ENCODE data around the gene PRKCH.

PRKCH gene

DNA sequence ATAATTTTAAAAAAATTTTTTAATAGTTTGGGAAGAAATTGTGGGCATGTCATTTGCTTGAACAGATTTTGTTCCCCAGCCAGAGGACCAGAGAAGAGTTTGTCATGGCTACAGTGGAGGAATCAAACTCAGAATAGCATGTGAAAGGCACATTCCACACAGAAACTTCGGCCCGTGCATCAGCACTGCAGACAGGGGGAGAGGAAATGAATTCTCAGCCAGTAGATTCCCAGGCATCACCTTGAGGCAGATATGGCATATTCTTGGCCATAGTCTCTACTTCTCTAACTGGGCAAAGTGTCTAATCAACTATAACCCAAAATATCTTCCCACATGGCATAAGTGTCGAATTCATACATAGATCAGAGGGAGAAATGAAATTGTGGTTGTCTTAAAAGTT is 153.3 kb downstream of the PRKCH start:
- DNase-seq (ENCODE audit: low read depth in 2 of 2): no peak

DNA sequence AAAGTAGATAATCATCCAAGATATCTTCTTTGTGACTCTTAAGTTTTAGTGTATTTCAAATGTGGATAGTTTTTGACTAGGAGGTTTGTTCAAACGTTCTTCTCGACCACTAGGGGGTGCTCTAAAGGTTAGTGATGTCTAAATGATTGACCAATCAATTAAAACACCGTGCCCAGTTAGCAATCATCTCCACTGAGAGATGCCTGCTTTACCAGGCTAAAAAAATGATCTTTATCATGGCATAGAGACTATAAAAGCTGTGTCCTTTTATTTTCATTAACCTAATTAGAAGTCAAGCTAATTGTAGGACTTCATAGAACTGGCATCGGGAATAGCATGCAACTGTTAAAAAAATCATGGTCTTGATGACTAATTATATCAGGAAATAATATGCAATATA is 153.9 kb downstream of the PRKCH start:
- no peak for DNase-seq (ENCODE audit: low read depth in 2 of 2)

DNA sequence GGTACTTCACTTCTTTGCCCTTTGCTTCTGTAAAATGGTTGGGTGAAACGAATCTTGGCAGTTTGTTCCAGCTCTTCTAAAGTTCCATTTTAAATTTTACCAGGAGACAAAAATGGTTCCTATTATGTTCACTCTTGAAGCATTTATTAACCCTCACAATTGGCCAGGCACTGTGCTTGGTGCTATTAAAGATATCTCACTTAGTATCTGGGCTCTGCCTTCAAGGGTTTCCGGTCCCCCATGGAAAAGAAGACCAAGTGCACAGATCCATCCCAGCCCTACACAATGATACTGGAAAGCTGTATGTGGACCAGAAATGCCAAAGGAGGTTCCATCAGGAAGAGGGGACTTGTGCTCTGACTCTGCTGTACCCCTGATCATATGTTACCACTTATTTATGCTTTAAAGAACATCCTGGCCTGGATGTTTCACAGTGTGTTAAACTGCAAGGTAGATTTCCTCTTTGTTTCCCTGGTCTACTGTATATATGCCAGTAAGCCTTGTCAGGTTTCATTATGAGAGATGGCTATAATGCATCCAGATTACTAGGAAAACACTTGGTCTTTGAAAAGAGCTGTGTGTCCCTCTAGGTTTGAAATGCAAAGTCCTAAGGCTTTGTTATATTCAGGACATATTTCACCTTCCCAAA is 154.8 kb downstream of the PRKCH start:
- no peak for DNase-seq (ENCODE audit: low read depth in 2 of 2)

DNA sequence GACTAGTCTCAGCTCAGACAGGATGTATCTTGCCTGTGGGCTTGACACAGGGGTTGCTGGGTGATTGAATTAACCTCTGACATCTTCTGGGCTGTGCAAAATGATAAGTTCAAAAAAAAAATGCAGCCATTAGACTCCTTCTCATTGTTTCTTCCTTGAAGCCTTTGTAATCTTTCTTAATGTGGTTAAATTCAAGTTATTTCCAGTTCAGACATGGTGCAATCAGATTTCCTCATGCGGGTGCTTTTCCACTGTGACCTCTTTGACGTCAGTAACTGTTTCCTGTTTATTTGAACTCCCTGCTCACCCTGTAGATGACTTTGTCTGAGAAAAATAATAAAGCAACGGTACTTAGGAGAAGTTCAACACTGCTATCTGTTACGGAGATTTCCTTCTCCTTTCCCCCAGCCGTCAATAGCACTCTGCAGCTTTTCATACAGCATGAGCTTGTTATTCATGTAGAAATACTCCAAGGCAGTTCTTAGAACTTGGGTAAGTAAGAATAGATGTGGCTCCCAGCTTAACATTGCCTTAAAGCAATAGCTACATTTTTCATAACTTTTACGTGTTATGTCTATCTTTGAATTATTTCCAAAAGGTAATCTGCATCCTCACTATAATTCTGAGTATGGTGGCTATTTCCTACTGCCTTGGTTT is 155.5 kb downstream of the PRKCH start:
- DNase-seq (ENCODE audit: low read depth in 2 of 2): no peak

DNA sequence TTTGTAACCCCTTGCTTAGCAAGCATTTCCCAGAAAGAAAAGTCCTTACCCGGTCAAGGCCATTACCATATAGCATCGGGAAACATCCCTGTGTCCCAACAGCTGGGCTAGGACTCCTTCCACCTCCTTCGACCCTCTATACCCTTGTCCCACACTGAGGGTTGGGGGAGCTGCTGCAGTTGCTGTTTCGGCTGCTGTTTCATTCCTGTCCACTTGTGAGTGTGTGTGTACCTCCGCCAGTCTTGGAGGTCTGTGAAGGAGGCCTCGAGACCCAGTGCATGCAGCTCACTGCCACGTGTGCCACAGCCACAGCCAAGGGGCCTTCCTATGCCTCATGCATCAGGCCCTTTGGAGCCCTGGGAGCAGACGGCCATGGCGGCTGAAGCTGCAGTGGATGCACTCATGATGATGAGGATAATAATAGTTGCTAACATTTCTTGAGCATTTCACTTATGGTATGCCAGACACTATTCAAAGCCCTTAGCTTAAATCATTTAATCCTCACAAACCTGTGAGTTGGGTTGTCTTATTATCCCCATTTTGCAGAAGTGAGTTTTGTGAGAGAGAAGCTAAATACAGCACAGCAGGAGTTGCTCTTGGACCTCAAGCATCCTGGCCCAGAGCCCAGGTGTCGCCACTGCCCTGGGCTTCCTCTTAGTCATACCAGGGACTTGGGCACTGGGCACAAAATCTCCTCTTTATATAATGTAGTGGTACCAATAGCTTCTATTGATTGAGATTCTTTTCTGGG is 156.5 kb downstream of the PRKCH start:
- DNase-seq (ENCODE audit: low read depth in 2 of 2): no peak

DNA sequence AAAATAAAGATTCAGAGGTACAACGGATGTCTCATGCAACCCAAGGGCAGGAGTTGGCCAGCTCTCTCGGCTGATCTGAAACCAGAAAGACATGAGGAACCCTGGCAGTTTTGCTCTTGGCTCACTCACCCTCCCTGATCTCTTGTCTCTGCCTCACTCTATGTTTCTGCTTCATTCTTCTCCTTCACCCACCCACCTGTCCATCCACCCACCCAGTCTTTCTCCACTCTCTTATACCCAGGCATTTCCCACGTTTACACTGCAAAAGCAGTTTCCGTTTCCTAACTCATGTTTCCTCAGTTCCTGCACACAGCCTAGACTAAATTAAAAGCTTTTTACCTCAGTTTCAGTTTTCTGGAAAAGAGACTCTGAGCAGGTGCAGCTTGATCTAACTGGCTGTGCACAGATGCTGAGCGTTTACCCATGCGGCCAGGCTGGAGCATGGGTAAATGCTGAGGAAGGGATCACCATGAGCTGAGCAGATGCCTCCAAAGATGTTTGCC is 157.6 kb downstream of the PRKCH start:
- DNase-seq (ENCODE audit: low read depth in 2 of 2): no peak

DNA sequence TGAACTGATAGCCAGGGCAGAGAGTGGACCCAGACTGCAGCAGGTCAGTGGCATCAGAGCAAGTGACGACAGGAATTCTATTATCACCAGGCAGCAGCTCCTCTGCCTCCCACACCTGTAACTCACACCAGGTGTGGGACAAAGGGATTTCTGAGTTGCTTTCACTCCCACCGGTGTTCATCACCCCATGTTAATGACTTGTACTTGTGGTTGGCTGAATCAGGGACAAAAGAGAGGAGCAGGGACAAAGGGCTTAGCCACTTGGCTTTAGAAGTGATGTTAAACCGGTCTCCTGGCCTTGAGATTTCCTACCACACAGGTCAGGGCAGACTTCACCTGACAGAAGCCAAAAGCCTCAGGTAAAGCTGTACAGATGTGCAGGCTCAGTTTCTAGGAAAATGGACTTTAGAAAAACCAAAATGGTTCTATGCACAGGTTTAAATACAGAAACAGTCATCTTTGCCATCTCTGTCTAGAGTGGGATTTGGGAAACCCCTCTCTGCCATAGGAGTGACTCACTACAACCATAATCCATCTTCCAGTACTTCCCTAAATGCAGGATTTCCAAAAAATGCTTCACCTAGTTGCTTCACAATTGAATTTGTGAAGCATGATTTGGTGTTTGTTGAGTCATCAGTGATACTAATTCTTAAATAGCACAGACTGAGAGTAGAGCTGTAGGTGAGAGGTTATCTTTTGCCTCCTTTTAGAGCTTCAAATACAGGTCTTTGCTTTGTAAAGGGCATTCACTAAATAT is 158.5 kb downstream of the PRKCH start:
- no peak for DNase-seq (ENCODE audit: low read depth in 2 of 2)

DNA sequence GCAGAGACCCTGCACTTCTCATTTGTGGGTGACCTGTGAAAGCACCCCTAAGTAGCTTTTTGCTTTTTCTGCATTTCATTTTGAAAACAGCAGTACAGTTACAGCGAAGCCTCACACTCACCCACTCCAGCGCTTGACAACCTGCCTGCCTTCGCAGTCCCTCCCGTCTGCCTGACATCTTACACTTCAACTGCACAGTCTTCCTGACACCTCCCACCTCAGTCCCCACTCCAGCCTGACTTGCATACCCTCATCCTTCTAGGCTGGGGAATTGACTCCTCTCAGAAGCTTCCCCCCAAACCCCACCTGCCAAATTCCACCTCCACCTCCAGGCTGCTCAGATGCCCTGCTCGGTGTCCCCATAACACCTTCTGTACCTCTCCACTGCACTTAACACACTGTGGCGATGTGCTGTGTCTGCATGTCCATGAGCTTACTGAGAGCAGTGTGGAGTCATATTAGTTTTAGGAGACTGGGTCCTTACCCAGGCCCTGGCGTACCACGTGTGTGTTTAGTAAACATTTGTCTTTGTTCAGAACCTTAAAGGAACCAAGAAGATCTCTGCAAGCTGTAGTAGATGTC is 159.4 kb downstream of the PRKCH start:
- no peak for DNase-seq (ENCODE audit: low read depth in 2 of 2)

DNA sequence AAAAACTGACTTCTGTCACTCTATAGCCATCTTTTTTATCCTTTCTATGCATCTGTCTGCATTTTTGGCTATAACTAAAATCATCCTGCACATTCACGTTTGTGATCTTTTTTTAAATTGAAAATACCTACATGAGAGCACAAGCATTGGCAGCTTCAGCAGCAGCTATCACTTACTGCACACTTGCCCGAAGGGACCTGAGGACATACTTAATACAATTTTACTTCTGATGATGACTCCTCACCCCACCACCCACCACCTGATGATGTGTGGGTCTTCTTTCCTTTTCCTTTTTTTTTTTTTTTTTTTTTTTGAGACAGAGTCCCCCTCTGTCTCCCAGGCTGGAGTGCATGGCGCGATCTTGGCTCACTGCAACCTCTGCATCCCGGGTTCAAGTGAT is 160.3 kb downstream of the PRKCH start:
- DNase-seq (ENCODE audit: low read depth in 2 of 2): no peak

DNA sequence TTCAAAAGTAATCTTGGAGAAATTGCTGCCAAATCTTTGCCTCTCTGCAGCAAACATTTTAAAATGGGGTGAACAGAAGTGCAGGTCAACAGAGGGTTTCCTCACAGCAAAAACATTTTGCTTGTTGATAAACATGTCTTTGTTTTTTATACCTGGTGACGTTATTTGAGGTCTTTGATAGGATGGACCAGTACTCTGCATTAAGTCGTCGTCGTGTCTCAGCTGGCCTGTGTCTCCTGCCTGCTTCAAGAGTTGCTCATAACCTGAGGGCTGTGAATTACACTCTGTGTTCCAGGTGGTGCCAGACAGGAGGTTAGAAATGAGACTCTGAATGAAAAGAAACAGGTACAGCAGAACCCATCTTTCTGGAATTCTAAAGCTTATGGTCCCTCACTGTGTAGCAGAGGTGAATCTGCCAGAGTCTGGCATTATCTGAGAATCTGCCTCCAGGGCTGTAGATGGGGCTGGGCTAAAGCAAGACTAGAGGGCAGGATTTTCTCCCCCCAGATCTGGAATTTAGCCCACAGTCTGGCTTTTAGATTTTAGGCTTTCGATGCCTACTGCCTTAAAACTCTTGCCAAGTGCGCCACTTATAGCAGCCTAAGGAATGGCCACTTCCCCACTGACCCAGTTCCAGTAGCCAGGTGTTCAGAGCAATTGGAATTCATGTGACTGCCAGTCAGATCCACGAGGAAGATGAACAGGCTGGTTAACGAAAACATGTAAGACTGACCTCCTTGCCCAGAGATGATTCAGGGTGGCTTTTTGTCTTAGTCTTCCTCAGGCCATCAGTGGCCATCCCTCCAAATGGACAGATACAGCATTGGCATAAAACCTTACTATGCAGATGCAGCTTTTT is 161.2 kb downstream of the PRKCH start:
- no peak for DNase-seq (ENCODE audit: low read depth in 2 of 2)

DNA sequence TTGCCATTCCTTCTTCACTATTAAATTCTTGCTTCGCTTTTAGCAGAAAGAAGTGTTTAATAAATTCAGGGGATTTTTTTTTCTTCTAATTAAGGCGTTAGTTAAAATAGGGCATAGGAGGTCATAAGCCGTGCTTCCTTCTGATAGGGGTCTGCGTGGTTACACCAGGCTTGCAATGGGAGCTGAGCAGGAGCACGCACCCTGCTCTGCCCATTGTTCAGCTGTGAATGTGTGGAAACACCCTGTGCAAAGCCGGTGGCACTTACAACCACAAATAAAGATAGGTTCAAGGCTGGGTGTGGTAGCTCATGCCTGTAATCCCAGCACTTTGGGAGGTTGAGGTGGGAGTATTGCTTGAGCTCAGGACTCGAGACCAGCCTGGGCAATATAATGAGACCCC is 162.1 kb downstream of the PRKCH start:
- no peak for DNase-seq (ENCODE audit: low read depth in 2 of 2)

DNA sequence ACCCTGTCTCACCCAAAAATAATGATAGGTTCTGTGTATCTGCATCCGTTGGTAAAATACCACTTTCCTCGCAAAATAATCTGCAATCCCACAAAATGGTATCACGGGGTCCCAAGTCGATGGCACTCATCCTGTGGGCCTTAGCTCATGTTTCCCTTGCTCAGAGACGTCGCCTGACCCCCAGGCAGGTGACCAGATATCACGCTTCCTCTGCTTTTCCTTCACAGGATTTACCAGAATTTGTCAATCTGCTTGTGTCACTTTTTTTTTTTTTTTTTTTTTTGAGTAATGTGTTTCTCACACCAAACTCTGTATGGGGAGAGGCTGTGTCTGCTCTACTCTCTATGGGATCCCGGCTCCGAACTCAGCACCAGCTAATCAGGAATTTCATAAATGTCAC is 162.7 kb downstream of the PRKCH start:
- no peak for DNase-seq (ENCODE audit: low read depth in 2 of 2)

DNA sequence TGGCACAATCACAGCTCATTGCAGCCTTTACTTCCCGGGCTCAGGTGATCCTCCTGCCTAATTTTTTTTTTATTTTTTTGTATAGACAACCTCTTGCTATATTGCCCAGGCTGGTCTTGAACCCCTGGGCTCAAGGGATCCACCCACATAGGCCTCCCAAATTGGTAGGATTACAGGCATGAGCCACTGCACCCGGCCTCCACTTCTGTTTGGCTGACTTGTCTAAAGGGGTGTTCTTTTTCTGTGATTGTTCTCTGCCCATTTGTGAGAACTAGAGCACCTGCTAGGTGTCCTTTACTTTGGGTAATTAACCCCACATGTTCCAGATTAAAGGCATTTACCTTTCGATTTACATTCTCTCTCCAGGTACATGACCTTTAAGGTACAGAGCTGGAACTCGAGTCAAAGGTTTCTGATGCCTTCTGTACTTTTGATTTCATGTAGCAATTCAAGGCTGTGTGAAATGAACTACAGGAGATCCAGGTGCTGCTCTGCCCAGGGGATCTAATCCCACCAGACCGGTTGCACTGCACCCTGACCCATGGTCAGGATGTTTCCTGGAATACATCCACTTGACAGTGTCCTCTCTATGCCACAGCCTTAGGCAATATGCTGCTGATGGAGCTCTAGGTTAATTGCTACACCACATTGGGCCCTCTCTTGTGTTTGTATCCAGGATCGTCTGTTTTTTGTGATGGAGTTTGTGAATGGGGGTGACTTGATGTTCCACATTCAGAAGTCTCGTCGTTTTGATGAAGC is 163.6 kb downstream of the PRKCH start:
- no peak for DNase-seq (ENCODE audit: low read depth in 2 of 2)

DNA sequence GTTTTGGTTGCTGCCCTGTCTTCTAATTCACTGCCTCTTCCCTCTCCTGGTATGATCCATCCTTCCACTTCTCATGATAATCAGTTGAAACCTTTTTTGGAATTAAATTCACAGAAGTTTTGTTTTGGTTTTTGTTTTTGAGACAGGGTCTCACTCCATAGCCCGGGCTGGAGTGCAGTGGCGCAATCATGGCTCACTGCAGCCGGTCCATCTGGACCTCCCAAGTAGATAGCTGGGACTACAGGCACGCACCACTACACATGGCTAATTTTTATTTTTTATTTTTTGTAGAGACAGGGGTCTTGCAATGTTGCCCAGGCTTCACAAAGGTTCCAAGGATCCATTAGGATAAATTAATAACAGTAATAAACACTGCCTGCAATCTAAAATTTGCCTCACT is 164.3 kb downstream of the PRKCH start:
- no peak for DNase-seq (ENCODE audit: low read depth in 2 of 2)

DNA sequence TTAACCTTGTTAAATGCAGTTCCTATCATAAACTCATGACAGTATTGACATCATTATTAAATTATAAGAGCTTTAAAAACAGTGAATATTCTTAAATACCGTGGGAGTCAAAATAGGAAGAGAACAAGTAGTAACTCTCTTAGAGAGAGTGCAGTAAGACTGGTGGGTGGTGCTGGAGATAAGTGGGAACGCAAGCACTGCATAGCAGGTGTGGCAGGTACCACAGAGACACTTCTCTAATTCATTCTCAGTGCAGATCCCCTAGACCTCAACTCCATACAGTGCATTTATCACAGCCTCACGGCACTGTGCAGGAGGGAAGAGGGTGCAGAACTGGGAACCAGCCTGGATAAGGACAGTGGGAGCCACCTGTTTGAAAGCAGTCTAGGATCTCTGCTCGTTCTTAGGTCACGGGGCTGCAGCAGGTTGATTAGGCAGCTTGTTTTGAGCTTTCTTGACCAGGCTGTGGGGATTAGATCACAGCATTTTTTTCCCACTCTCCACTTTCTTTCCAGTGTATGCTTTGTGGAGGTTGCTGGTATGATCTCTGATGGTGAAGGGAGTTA is 165.6 kb downstream of the PRKCH start:
- DNase-seq (ENCODE audit: low read depth in 2 of 2): no peak

DNA sequence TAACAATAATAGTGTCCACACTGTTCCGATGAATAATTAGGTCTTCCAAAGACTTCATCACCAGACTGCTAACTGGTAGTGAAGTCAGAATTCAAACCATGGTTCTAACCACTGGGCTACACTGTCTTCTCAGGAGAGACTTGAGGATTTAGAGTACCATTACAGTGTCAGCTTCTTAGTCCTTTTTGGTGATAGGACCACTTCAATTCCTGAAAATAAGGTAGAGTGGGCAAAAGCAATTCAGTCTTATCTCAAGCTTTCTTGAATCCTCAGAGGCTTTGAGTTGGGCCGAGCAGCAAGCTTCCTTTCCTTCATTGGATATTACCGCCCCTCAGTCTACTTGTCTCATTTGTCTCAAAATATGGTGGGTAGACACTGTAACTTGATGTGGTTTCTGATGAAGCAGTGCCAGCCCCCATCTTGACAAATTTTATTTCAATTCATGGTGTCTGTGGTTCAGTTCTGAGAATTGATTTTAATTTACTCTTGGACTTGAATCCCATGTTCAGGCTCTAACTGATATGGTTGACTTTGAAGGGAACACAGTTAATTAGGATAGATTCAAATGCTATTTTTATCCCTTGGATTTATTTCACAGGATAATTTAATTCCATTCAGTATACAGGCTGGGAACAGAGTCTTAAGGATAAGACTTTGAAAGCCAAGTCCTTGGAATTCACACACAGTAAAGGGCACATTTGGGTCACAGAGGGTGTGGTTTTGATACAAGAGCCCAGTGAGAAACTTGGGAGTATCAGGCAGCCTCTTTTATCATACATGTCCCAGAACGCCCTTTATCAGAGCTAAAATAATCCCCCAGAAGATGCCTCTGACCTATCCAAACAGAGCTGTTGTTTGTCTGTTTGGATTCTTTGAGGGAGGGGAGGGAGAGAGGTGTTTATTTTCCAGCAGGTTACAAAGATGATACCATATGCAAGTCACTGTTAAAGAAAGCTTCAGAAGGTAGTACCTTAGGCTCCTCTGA is 167.3 kb downstream of the PRKCH start:
- DNase-seq (ENCODE audit: low read depth in 2 of 2): no peak

DNA sequence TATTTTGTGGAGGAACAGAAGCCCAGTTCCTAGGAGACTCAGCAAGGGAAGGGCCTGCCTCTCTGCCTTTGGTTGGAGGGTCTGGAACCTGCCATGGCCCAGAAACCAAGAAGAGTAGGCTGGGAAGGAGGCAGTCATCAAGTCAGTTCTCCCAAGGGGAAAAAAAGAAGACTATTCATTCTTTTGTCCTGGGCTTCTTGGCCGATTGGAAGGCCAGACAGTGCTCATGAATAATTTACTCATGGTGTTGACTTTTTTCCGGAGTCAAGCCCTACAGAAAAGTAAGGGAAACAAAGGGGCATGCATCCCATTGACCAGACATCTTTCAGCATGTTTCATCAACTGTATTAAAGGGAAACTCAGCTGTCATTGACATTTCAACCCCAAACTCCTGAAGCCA is 168.1 kb downstream of the PRKCH start:
- DNase-seq (ENCODE audit: low read depth in 2 of 2): no peak

DNA sequence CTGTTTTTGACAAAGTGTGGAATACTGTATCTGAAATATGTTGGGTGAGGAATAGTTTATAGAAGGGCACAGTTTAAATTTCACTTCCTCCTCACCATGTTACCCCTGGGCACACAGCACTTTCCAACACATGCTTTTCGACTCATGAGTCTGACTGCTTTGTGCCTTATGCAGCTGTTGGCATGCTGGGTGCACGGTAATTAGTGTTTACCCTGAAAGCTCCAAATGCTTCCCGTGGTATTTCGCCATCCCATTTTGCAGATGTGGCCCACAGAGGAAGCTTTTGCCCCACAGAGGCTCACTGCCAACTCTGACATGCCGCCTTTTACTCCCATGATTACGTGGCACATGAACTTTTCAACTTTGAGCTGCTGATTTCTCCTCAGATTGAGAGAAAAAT is 168.6 kb downstream of the PRKCH start:
- no peak for DNase-seq (ENCODE audit: low read depth in 2 of 2)

DNA sequence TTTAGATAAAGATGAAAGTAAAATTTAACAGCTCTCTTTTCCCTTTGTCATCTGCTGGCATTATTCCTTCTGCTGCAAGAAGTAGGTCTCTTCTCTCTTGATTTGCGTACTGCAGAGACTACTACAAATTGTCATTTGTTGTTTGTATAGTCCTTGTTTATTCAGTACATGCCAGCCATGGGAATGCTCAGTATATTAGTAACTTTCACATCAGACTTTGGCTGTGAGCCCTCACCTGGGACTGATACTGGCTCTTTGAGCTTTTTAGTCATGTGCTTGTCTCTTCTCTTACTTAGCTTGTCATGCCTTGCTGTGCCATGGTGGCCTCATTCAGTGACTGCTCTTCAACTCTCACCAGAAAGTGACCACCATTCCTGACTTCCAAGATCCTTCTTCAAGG is 169.8 kb downstream of the PRKCH start:
- no peak for DNase-seq (ENCODE audit: low read depth in 2 of 2)
